ENCODE measurements around the gene FGG. TPM values are rescaled to one million over a fixed set of nuclear protein-coding genes. Genes with fewer than 3 reads are reported as not detected.

Gene FGG
- total and polyA plus RNA-seq, 10 of the 15 experiments (the other 5 are each of a cell fraction or from before 2014, with no cell fraction given), result 1.8 TPM; not detected in 9

GRCh38 chr4:154586296-154587033 lies 26.0 kb downstream of the FGG start:
- intact Hi-C loops (cut with micrococcal nuclease; ENCODE audit: unreplicated experiment), result no loop called here
- SMC1A ChIA-PET (ENCODE audit: uncharacterized antibody, unreplicated experiment), result interaction anchor here (1.3 kb wide), 2 partner anchors 8 to 12 kb away, joined by 3 read pairs; no protein-coding TSS in a partner anchor

More at GRCh38 chr4:154586296-154587033, 26.0 kb downstream of the FGG start:
- BruUV-seq (replicated peaks), result no TSS peak
- Histone ChIP-seq H4K20me1 (ENCODE audit: control insufficient read depth, insufficient read depth) (no peaks in the 10 kb centered on the region), H3K27me3 (replicated peaks in 1 of 2; ENCODE audit: control insufficient read depth in 2 of 2, insufficient read depth in 2 of 2, low read length in 1 of 2) (no peaks in the 10 kb centered on the region; a peak in 1 of 4 replicates), H3K4me3 (no peak overlapping the region), H3K9ac (ENCODE audit: control insufficient read depth, insufficient read depth, low read length) (no peak overlapping the region), H3K4me2 (ENCODE audit: control insufficient read depth, insufficient read depth) (no peak overlapping the region), H3K9me3 (replicated peaks; ENCODE audit: control insufficient read depth, insufficient read depth, low read length) (no peaks in the 10 kb centered on the region), H3K27ac (ENCODE audit: control insufficient read depth, insufficient read depth) (no peak overlapping the region), H2AFZ (ENCODE audit: control insufficient read depth, low read depth, low read length) (no peak overlapping the region), H3K36me3 (ENCODE audit: control insufficient read depth in 2 of 2, insufficient read depth in 2 of 2, low read length in 1 of 2) (no peaks in the 10 kb centered on the region), H3K79me2 (ENCODE audit: control insufficient read depth, insufficient read depth, low read length) (no peaks in the 10 kb centered on the region), H3K4me1 (ENCODE audit: control insufficient read depth, insufficient read depth, low read length) (no peaks in the 10 kb centered on the region)
- DNase-seq (ENCODE audit: low read depth, low spot score), result no peak
- in situ Hi-C loops (cut with MboI), result no loop called here
- CTCF ChIA-PET, result interaction anchor here (0.9 to 1.5 kb wide), 3 partner anchors 23 to 36 kb away, joined by 3 read pairs; partner anchors contain the start of gene PLRG1
- RAD21 ChIA-PET (ENCODE audit: unreplicated experiment), result no interaction called here
- FAIRE-seq, result no peak
- ATAC-seq, result no peak
- 28% methylated on average over 13 of the region's 13 CpGs for WGBS (ENCODE audit: insufficient coverage, insufficient replicate concordance, low lambda C conversion rate, missing lambda C conversion rate)
- POLR2A ChIA-PET, result no interaction called here
- no peak for TF ChIP-seq NR2C2 (IDR thresholded peaks at IDR 0.05; ENCODE audit: borderline replicate concordance, control insufficient read depth, insufficient read length, low read depth)
- no peak for TF ChIP-seq BACH1 (IDR thresholded peaks at IDR 0.05; ENCODE audit: borderline replicate concordance)
- no peak for TF ChIP-seq FOXK2 (IDR thresholded peaks at IDR 0.05)
- no peak for TF ChIP-seq HDGF (IDR thresholded peaks at IDR 0.05)
- no peak for TF ChIP-seq BRCA1 (IDR thresholded peaks at IDR 0.05; ENCODE audit: low read depth, low read length)
- TF ChIP-seq, protein P1, sequence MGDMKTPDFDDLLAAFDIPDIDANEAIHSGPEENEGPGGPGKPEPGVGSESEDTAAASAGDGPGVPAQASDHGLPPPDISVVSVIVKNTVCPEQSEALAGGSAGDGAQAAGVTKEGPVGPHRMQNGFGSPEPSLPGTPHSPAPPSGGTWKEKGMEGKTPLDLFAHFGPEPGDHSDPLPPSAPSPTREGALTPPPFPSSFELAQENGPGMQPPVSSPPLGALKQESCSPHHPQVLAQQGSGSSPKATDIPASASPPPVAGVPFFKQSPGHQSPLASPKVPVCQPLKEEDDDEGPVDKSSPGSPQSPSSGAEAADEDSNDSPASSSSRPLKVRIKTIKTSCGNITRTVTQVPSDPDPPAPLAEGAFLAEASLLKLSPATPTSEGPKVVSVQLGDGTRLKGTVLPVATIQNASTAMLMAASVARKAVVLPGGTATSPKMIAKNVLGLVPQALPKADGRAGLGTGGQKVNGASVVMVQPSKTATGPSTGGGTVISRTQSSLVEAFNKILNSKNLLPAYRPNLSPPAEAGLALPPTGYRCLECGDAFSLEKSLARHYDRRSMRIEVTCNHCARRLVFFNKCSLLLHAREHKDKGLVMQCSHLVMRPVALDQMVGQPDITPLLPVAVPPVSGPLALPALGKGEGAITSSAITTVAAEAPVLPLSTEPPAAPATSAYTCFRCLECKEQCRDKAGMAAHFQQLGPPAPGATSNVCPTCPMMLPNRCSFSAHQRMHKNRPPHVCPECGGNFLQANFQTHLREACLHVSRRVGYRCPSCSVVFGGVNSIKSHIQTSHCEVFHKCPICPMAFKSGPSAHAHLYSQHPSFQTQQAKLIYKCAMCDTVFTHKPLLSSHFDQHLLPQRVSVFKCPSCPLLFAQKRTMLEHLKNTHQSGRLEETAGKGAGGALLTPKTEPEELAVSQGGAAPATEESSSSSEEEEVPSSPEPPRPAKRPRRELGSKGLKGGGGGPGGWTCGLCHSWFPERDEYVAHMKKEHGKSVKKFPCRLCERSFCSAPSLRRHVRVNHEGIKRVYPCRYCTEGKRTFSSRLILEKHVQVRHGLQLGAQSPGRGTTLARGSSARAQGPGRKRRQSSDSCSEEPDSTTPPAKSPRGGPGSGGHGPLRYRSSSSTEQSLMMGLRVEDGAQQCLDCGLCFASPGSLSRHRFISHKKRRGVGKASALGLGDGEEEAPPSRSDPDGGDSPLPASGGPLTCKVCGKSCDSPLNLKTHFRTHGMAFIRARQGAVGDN (IDR thresholded peaks at IDR 0.05), result no peak
- no peak for TF ChIP-seq TBL1XR1 (IDR thresholded peaks at IDR 0.05; ENCODE audit: low read depth, low read length)
- TF ChIP-seq MEF2A (IDR thresholded peaks at IDR 0.05; ENCODE audit: insufficient read depth, low read depth, low read length), result no peak
- TF ChIP-seq POU2F2 (IDR thresholded peaks at IDR 0.05; ENCODE audit: borderline replicate concordance, low read depth, low read length), result no peak
- TF ChIP-seq, protein P2, sequence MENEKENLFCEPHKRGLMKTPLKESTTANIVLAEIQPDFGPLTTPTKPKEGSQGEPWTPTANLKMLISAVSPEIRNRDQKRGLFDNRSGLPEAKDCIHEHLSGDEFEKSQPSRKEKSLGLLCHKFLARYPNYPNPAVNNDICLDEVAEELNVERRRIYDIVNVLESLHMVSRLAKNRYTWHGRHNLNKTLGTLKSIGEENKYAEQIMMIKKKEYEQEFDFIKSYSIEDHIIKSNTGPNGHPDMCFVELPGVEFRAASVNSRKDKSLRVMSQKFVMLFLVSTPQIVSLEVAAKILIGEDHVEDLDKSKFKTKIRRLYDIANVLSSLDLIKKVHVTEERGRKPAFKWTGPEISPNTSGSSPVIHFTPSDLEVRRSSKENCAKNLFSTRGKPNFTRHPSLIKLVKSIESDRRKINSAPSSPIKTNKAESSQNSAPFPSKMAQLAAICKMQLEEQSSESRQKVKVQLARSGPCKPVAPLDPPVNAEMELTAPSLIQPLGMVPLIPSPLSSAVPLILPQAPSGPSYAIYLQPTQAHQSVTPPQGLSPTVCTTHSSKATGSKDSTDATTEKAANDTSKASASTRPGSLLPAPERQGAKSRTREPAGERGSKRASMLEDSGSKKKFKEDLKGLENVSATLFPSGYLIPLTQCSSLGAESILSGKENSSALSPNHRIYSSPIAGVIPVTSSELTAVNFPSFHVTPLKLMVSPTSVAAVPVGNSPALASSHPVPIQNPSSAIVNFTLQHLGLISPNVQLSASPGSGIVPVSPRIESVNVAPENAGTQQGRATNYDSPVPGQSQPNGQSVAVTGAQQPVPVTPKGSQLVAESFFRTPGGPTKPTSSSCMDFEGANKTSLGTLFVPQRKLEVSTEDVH (IDR thresholded peaks at IDR 0.05; ENCODE audit: low read depth, partially characterized antibody), result no peak
- TF ChIP-seq JUNB (IDR thresholded peaks at IDR 0.05), result no peak
- no peak for TF ChIP-seq RAD51 (IDR thresholded peaks at IDR 0.05)
- TF ChIP-seq STAT1 (conservative IDR thresholded peaks at IDR 0.05), result no peak
- no peak for TF ChIP-seq ZNF207 (IDR thresholded peaks at IDR 0.05; ENCODE audit: borderline replicate concordance)
- TF ChIP-seq SPI1 (IDR thresholded peaks at IDR 0.05; ENCODE audit: borderline replicate concordance, insufficient read depth, low read depth, low read length), result no peak
- TF ChIP-seq SMARCA5 (IDR thresholded peaks at IDR 0.05), result no peak
- TF ChIP-seq PML (IDR thresholded peaks at IDR 0.05; ENCODE audit: low read length), result no peak
- TF ChIP-seq SP1 (IDR thresholded peaks at IDR 0.05; ENCODE audit: low read depth, low read length), result no peak
- no peak for TF ChIP-seq CHD4 (IDR thresholded peaks at IDR 0.05)
- no peak for TF ChIP-seq EP300 (IDR thresholded peaks at IDR 0.05; ENCODE audit: borderline replicate concordance in 1 of 2, control insufficient read depth in 1 of 2, low read depth in 2 of 2, low read length in 2 of 2)

All from GM12878 (cell line).